Femur (tissue), 1 donor: ENCODE data around the gene NKAIN4.

Experiments
- DNase-seq: peaks from one replicate; pipeline ENCODE4 v3.0.0-alpha.2; 2017

The NKAIN4 gene

GRCh38 chr20:63254232-63254605 lies at the start of gene NKAIN4:
Gene NKAIN4 (minus strand): TSS chr20:63254463. CDS start chr20:63254450, 13 bp downstream.
- no peak for DNase-seq

GRCh38 chr20:63303095-63303666 lies 48.9 kb upstream of the NKAIN4 start:
- DNase-seq: no peak

- DNase-seq: no peak
Measured at GRCh38 chr20:63301671-63302070, 47.4 kb upstream of the NKAIN4 start.

GRCh38 chr20:63298731-63299312 lies 44.6 kb upstream of the NKAIN4 start:
- no peak for DNase-seq

DNA sequence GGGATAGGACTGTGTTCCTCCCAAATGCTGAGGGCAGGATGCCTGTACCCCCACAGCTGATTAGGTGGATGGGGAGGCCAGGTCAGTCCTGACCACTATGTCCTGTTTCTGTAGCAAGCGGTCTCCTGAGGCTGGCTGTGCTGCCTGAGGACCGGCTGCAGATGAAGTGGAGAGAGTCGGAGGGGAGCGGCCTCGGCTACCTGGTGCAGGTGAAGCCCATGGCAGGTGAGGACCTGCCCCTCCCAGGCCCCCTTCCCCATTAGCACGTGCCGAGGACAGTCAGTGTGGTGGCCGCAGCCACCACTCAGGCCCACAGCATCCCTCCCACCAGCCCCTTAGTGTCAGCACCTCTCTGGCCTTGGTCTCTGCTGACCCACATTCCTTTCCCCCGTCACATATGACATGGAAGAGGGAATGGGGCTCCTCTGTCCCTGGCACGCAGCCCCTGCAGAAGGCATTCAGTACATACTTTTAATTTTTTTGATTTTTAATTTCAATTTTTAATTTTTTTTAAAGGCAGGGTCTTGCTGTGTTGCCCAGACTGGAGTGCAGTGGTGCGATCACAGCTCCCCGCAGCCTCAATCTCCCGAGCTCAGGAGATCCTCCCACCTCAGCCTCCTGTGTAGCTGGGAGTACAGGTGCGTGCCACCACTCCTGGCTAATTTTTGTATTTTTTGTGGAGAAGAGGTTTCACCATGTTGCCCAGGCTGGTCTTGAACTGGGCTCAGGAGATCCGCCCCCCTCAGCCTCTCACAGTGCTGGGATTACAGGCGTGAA lies 43.7 kb upstream of the NKAIN4 start:
- DNase-seq: no peak

- DNase-seq: no peak
Measured at GRCh38 chr20:63297371-63297781, 43.1 kb upstream of the NKAIN4 start.

- DNase-seq: no peak
Measured at GRCh38 chr20:63296531-63297299, 42.5 kb upstream of the NKAIN4 start.

GRCh38 chr20:63295846-63296245 lies 41.6 kb upstream of the NKAIN4 start:
- DNase-seq: no peak

DNA sequence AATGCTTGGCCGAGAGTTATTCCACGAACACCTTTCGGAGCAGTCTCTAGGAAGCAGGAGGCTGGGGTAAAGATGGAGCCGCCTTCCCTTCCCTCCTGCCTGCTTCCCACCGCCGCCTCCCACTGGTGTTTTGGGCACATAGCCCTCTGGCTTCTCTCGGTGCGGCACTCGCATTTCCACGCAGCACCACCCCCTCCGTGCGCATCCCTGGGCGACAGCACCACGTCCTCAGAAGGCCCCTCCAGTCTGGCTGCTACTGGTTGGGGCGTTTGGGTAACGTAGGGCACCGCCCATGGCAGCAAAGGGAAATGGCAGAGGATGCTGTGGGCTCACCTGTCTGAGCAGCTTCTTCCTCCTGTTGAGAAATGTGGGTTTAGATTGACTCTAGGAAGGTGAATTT lies 41.2 kb upstream of the NKAIN4 start:
- no peak for DNase-seq

GRCh38 chr20:63295018-63295417 lies 40.8 kb upstream of the NKAIN4 start:
- no peak for DNase-seq

GRCh38 chr20:63294536-63294900 lies 40.3 kb upstream of the NKAIN4 start:
- no peak for DNase-seq

DNA sequence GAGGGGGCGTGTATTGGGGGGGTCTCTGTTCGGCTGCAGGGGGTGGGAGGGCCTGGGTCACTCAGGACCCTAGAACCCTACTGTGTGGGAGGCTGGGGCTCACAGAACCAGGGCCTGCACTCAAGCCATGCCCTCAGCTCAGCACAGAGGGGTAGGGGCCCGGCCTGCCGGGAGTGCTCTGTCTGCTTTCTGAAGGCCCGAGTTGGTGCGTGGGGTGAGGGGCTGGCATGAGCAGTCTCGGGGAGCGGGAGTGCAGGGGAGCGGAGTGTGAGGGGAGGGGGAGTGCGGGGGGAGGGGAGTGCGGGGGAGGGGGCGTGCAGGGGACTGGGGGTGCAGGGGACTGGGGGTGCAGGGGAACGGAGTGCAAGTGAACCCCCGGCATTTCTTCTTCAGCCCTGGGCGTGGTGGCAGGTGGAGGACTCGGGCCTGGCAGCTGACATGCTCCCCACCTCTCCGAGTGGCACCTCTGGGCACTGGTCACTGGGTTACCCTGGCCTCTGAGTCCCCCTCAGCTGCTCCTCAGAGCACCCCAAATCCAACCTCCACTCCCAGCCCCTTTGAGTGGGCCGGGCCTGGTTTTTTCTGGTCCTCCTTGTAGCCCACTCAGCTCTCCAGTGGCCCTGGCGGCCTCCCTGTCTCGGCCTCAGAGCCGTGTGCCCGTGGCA lies 39.7 kb upstream of the NKAIN4 start:
- no peak for DNase-seq

DNA sequence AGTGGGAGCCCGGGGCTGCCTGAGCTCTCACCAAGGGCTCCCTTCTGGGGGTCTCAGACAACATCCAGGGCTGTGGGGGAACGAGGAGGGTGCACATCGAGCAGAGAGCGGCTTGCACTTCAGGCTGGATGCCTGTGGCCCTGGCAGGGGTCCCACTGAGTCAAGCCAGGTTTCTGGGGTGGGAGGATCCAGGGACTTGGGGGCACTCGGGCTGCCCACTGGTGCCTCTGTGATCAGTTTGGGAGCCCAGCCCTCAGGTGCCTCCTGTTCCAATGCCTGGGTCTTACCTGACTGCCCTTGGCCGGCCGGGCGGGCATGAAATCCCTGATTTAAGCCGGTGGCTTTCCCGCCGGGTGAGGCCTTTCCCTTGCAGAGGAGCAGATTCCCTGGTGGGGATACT lies 39.2 kb upstream of the NKAIN4 start:
- no peak for DNase-seq

- DNase-seq: no peak
Measured at GRCh38 chr20:63292904-63293303, 38.6 kb upstream of the NKAIN4 start, which contains the start of gene COL20A1. Gene COL20A1 (plus strand): TSS chr20:63293186. CDS start chr20:63295108, 1,922 bp downstream.

GRCh38 chr20:63292292-63292701 lies 38.0 kb upstream of the NKAIN4 start:
- no peak for DNase-seq

GRCh38 chr20:63291811-63292210 lies 37.5 kb upstream of the NKAIN4 start:
- DNase-seq: no peak

GRCh38 chr20:63290677-63291472 lies 36.6 kb upstream of the NKAIN4 start:
- no peak for DNase-seq

DNA sequence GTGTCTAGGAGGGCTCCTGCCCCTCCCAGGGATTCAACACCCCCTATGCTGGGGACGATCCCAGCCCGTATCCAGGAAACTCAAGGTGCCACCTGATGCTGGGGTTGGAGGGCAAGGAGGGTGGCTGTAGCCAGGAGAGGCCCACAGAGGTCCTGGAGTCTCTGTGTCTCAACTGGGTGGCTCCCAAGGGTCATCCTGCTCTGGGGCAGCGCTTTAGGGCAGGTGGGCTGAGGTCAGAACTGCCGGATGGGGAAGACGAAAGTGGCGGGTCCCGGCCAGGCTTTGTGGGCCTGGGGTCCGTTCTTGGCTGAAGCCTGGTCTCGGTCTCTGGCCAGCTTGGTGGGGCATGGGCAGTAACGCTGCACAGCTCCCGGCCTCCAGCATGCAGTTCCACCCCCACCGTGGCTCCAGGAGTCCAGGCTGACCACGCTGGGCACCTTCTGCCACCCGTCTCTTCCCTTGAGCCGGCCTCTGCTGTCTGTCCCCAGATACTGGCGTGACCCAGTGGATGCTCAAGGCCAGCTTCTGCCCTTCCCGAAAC lies 35.9 kb upstream of the NKAIN4 start:
- DNase-seq: no peak

DNA sequence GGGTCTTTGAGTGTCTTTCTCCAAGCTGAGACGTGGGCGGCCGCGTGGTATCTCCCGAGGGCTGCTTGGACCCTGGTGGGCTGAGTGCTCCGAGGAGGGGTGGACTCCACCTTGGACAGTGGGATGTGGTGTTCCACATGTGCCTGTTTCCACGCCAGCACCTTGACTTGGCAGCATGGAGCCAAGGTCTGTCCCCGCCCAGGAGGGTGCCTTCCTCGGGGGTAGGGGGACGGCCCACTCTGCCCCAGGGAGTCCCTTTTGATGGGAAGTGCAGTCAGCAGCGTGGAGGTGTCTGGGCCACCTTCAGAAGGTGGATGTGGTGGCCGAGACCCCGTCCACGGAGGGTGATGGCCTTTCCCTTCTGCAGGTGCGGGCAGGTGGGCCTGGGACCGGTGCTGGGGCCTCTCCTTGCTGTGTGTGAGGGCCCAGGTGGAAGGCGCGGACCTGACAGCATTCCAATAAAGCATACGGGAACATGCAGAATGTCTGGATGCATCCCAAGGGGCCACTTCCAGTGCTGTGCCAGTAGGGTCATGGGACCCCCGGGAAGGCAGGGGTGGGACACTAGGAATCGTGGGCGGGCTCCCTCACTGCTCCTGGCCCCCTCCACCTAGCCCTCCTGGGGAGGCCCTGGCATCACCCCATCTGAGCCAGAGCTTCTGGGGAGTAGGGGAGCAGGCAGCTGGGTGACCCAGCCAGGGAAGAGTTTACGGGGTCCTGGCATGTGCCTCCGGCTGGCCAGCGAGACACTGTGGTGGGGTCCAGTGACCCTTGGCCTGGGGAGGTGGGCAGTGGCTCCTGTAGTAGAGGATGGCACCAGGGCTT lies 35.3 kb upstream of the NKAIN4 start:
- DNase-seq: no peak

DNA sequence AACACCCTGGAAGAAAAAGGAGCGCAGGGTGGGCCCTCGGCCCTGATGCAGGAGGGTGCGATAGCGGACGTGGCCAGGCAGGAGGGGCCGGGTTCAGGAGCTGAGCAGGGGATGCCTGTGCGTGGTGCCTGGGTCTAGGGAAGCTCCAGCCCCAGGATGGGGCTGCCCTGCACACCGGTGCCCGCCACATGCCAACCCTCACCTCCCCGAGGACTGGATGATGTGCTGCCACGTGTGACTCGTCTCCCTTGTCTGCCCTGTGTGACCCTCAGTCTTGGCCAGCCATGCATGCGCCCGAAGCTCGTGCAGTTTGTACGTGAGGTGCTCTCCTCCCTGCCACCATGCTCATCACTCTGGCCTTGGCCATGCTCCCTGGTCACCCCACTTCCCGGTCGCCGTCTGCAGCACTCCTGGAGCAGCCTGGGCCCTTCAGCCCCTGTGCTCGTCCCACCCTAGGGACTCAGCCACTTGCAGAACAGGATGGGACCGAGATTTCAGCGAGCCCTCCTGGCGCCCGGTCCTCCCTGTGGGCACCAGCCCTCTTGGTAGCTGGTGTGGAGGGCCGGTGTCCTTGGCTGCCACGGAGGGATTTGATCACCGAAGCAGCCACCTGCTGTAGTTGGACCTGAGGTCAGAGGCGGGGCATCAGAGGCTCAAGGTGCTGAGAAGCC lies 34.5 kb upstream of the NKAIN4 start:
- DNase-seq: no peak
